ENCODE data around the gene LAMC1.

The LAMC1 gene

DNA sequence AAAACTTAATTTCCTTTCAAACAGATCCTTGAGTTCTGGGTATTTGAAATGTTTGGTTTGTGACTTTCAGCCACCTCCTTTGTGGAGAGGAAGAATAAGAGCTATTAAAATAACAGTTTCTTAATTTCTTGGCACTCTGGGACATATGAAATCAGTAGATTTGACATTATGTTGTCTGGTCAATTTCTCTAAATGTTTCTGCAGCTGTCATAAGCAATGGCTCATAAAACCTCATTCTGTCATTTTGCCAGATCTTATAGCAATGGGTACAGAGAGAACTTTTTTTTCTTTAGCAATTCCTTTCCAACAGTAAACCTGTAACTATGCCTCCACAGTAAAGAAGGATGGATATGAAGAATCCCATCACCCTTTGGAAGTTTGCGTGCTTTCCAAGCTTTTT lies 52.6 kb downstream of the LAMC1 start:
- no peak for DNase-seq (ENCODE audit: low read depth in 2 of 3, low spot score in 2 of 3)

DNA sequence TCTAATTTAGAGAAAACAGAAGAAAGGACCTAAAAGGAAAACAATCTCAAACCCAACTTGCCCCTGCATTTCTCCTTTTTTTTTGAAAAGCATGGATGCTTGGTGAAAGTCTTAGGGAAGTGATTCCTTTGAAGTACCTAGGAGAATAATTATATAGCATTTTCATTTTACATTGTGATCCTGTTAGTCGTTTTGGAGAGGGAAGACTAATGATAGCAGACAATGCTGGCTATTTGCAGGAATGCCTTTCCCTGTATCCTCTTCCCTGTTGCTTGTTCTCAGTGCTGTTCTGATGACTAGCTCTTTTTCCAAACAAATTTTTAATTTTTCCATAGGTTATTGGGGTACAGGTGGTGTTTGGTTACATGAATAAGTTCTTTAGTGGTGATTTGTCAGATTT lies 53.9 kb downstream of the LAMC1 start:
- DNase-seq (ENCODE audit: low read depth in 2 of 3, low spot score in 2 of 3), result no peak

DNA sequence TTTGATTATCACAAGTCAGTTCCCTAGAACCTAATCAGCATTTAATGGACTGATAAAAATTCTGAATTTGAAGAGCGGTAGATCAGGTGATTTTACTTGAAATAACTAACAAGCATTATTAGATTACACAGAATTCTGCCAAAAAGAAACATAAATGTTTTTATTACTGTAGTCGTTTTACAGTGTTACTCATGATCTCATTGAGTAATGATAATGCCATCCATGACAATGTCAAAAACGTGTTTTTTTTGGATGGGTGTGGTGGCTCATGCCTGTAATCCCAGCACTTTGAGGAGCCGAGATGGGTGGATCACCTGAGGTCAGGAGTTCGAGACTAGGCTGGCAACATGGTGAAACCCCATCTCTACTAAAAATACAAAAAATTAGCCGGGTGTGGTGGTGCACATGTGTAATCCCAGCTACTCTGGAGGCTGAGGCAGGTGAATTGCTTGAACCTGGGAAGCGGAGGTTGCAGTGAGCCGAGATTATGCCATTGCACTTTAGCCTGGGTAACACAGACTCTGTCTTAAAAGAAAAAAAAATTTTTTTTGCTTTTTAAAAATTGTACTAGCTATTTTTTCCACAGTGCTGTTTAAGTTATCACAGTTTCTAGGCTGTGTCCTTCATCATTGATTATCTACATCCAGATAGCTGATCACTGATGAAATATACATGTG lies 56.6 kb downstream of the LAMC1 start:
- no peak for DNase-seq (ENCODE audit: low read depth in 2 of 3, low spot score in 2 of 3)

GRCh38 chr1:183080406-183080805 lies 57.2 kb downstream of the LAMC1 start:
- DNase-seq (ENCODE audit: low read depth in 2 of 3, low spot score in 2 of 3), result no peak

DNA sequence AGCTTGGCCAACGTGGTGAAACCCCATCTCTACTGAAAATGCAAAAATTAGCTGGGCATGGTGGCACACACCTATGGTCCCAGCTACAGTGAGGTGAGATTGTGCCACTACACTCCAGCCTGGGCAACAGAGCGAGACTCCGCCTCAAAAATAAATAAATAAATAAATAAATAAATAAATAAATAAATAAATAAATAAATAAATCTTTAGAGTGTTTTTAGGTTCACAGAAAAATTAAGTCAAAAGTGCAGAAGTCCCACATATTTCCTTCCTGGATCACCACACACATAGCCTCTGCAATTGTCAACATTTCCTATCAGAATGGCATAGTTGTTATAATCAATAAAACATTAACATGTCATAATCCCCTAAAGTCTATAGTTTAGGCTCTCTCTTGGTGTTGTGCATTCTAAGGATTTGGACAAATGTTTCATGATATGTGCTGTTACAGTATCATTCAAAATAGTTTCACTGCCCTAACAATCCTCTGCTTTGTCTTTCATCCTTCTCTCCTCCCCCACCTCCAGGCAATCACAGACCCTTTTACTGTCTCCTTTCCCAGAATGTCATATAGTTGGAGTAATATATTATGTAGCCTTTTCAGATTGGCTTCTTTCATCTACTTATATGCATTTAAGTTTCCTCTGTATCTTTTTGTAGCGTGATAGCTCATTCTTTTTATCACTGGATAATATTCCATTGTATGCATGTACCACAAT lies 58.3 kb downstream of the LAMC1 start:
- no peak for DNase-seq (ENCODE audit: low read depth in 2 of 3, low spot score in 2 of 3)

GRCh38 chr1:183082650-183083049 lies 59.4 kb downstream of the LAMC1 start:
- no peak for DNase-seq (ENCODE audit: low read depth in 2 of 3, low spot score in 2 of 3)

- no peak for DNase-seq (ENCODE audit: low read depth in 2 of 3, low spot score in 2 of 3)
Observed at GRCh38 chr1:183087001-183087400, 63.8 kb downstream of the LAMC1 start.

DNA sequence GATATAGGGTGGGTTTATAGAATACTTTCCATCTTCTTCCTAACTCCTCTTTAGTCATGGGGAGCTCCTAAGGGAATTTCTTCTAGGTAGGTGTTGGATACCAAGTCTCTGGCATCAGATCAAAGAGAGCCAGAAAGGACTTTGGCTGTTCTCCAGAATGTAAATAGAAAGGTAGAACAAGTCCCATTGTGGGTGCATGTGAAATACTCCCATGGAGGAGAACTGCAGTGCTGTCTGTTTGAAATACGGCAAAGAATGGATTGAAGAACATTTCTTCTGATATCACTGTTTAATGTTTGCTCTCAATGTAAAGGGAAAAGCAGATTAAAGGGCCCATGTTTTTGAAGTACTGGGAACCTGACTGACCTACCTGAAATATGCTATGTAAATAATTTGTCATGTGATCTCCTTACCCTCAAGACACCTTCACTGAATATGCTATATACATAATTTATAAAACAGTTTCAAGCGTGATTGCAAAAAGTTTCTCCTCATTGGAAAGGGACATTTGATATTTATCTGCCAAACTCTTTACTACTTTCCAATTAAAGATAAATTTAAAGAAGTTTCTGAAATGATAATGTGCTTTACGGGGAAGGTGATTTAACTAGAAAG lies 65.9 kb downstream of the LAMC1 start:
- no peak for DNase-seq (ENCODE audit: low read depth in 2 of 3, low spot score in 2 of 3)

DNA sequence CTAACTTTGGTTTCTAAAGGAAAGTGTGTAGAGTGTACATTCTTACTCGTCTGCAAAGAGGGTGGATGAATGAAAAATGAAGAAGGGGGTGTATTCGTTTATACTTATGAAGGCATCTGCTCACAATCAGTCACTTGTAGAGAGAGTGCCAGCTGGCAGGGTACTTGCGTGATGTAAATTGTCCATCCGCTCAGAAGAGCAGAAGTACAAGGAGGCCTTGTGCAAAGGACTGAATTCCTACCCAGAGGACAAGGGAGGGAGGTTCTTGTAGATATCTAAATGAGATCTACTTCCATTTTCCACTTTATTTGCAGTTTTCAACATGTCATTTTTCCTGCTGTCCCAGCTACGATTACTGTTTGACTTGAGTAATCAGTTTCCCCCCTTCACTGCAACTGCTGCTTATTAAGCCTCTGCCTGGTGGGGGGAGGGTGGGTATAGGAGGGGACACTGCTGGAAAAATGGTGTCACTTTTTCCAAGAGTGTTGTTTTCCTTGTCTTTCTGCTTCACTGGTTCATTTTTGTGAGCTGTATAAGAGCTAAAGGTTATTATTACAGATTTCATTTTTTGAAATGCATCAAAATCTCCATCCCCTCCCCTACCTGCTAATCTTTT lies 67.3 kb downstream of the LAMC1 start:
- no peak for DNase-seq (ENCODE audit: low read depth in 2 of 3, low spot score in 2 of 3)

GRCh38 chr1:183091181-183091580 lies 68.0 kb downstream of the LAMC1 start:
- no peak for DNase-seq (ENCODE audit: low read depth in 2 of 3, low spot score in 2 of 3)

GRCh38 chr1:183092350-183092749 lies 69.1 kb downstream of the LAMC1 start:
- no peak for DNase-seq (ENCODE audit: low read depth in 2 of 3, low spot score in 2 of 3)

DNA sequence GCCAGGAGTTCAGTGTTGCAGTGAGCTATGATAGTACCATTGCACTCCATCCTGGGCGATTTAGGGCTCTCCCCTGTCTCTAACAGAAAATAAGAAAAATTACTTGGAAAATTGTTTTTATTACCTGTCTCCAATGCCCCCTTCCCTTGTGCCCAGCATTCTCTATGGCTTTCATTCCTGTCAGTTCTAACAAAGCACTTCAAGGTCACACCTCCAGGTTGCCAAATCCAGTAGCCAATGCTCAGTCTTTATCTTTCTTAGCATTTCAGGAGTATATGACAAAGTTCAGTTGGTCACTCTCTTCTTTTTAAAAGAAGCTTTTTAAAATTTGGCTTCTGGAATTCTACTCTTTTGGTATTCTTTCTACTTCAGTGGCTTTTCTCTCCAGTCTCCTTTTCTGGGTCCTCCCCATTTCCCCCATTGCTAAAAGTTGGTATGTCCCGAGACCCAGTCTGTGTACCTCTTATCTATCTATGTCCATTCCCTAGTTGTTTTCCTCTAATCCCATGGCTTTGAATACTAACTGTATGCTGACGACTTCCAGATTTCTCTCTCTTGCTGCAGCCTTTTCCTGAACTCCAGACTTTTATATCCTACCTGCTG lies 69.9 kb downstream of the LAMC1 start:
- no peak for DNase-seq (ENCODE audit: low read depth in 2 of 3, low spot score in 2 of 3)

DNA sequence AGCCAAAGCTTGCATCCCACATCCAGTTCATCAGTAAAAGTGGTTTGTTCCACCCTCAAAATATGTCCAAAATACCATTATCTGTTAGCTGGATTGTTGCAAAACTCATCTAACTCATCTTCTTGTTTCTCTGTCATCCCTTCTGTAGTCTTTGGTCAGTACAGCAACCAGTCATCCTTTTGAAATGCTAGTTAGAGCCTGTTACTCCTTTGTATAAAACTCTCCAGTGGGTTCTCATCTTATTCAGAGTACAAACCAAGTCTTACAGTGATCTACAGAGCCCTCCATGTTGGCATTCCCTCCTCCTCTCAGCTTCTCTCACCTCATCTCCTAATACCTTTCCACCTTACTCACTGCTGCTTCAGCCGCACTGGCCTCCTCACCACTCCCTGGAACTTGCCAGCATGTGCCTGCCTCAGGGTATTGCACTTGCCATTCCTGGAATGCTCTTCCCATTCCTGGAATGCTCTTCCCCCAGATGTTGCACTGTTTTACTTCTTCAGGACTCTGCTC lies 70.6 kb downstream of the LAMC1 start:
- DNase-seq (ENCODE audit: low read depth in 2 of 3, low spot score in 2 of 3), result no peak

DNA sequence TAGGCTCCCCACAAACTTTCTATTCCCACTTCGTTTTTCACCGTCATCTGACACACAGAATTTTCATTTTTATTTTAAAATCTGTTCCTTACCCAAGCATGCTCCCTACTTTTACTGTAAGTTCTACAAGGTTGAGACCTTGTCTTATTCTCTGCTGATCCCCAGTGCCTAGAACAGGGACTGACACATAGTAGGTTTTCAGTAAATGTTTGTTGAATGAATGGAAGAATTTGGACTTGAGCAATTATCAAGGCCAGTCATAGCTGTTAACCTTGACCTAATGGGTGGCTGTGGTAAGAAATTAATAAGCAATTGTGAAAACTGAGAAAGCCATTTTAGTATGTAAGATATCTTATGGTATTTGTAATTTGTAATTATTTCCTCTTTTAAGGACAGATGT lies 71.1 kb downstream of the LAMC1 start:
- DNase-seq (ENCODE audit: low read depth in 2 of 3, low spot score in 2 of 3), result no peak

GRCh38 chr1:183096351-183096750 lies 73.1 kb downstream of the LAMC1 start:
- DNase-seq (ENCODE audit: low read depth in 2 of 3, low spot score in 2 of 3), result no peak

DNA sequence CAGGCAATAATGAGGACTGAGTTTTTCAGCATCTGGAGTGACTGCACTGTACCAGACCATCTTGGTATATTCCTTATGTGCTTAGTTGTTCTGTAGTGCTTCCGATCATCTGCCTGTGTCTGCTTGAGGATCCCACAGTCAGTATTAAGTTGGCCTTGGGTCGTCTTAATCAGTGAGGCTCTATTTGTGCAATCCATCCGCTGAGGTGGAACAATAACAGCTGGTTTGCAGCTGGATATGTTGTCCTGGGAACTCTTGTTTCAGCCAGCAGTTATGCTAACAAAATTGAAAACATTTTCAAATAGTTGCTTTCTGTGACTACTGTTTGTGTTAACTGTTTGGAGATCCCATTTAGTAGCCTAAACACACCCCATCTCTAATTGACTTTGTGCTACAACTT lies 73.7 kb downstream of the LAMC1 start:
- DNase-seq (ENCODE audit: low read depth in 2 of 3, low spot score in 2 of 3), result no peak

DNA sequence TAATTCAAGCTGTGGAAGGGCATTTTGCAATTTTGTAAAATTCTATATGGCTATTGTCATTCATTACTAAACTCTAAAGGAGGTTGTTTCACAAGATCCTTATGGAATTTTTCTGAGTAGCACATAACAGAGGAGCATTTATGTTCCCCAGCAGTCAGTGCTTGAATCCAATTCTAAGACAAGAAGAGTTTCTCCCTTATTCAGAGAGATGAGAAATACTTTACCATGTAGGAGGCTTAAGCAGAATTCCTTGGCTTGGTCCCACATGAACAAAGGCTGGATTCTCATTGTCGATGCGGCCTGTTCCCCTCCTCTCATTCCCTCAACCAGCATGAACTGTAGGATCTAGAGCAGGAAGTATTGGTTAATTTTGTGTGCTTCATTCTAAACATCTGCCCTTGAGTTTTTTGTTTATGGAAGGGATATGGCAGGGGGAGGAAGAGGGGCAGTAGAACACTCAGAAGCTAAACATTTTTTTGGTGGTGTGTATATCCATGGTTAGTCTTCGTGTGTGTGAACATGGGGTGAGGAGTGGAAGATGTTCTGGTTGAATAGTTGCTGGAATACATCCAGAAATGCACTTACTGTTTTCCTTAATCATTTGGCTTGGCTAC lies 74.3 kb downstream of the LAMC1 start:
- DNase-seq (ENCODE audit: low read depth in 2 of 3, low spot score in 2 of 3), result no peak

GRCh38 chr1:183098317-183098716 lies 75.1 kb downstream of the LAMC1 start:
- DNase-seq (ENCODE audit: low read depth in 2 of 3, low spot score in 2 of 3), result no peak

- DNase-seq (ENCODE audit: low read depth in 2 of 3, low spot score in 2 of 3), result no peak
Observed at GRCh38 chr1:183100361-183100974, 77.2 kb downstream of the LAMC1 start.

DNA sequence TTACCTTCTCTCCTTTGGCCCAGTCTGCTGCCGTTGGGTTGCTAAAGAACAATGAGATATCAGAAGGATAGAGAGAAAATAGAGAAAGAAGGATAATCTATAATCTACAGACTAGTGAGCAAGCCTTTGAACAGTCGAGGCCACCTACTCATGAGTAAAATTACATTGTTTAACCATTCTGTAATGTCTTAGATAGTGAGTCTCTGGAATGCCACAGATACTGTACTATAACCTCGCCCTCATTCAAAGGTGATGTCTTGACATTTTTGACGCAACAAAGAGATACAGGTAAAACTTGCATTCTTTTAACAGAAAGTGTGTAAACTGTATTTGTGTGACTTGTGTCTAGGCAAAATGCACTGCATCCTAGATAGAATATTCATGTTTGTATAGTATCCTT lies 77.9 kb downstream of the LAMC1 start:
- no peak for DNase-seq (ENCODE audit: low read depth in 2 of 3, low spot score in 2 of 3)

GRCh38 chr1:183101841-183102276 lies 78.6 kb downstream of the LAMC1 start:
- DNase-seq (ENCODE audit: low read depth in 2 of 3, low spot score in 2 of 3), result no peak
